Measurements from ENCODE around the gene NCR2. TPM values are rescaled to one million over a fixed set of nuclear protein-coding genes. Genes with fewer than 3 reads are reported as not detected.

The NCR2 gene
- total and polyA plus RNA-seq, 9 of the 15 experiments (the other 6 are each of a cell fraction or from before 2014, with no cell fraction given), result not detected

- TF ChIP-seq PRDM10 (IDR thresholded peaks at IDR 0.05; ENCODE audit: partially characterized antibody) (no peak), ZNF197 (CRISPR knock-in tag; IDR thresholded peaks at IDR 0.05; ENCODE audit: low read depth) (no peak), CBFA2T2 (conservative IDR thresholded peaks at IDR 0.05) (no peak), SMARCE1 (IDR thresholded peaks at IDR 0.05) (peak; percentile 35; the same call in 1 of the 2 replicates), KLF16 (IDR thresholded peaks at IDR 0.05) (peak; percentile 72), BRF1 (IDR thresholded peaks at IDR 0.05; ENCODE audit: borderline replicate concordance, extremely low read depth, insufficient read length) (no peak), ZNF232 (CRISPR knock-in tag; IDR thresholded peaks at IDR 0.05) (no peak), SIRT6 (IDR thresholded peaks at IDR 0.05; ENCODE audit: low read depth, low read length) (no peak), ZNF764 (CRISPR knock-in tag; IDR thresholded peaks at IDR 0.05; ENCODE audit: low read depth) (no peak), CHD4 (IDR thresholded peaks at IDR 0.05; ENCODE audit: insufficient read depth, insufficient replicate concordance, low read depth, low read length, poor library complexity, severe bottlenecking) (no peak), PHF20 (IDR thresholded peaks at IDR 0.05; ENCODE audit: partially characterized antibody) (no peak), HNRNPH1 (optimal IDR thresholded peaks at IDR 0.05; ENCODE audit: low read depth, low read length) (no peak), TCF7L2 (IDR thresholded peaks at IDR 0.05; ENCODE audit: low read depth, low read length) (no peak), ZNF316 (IDR thresholded peaks at IDR 0.05) (peak; percentile 51; the same call in 1 of the 2 replicates), CCNT2 (IDR thresholded peaks at IDR 0.05; ENCODE audit: borderline replicate concordance, extremely low read depth, insufficient read length, low read depth, low read length) (no peak), MEIS2 (IDR thresholded peaks at IDR 0.05; ENCODE audit: partially characterized antibody) (peak; percentile 84)
- TF ChIP-seq, protein P1, sequence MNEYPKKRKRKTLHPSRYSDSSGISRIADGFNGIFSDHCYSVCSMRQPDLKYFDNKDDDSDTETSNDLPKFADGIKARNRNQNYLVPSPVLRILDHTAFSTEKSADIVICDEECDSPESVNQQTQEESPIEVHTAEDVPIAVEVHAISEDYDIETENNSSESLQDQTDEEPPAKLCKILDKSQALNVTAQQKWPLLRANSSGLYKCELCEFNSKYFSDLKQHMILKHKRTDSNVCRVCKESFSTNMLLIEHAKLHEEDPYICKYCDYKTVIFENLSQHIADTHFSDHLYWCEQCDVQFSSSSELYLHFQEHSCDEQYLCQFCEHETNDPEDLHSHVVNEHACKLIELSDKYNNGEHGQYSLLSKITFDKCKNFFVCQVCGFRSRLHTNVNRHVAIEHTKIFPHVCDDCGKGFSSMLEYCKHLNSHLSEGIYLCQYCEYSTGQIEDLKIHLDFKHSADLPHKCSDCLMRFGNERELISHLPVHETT (CRISPR knock-in tag; conservative IDR thresholded peaks at IDR 0.05 in 1 of 2, IDR thresholded peaks at IDR 0.05 in 1 of 2), result no peak
- TF ChIP-seq, protein P2, sequence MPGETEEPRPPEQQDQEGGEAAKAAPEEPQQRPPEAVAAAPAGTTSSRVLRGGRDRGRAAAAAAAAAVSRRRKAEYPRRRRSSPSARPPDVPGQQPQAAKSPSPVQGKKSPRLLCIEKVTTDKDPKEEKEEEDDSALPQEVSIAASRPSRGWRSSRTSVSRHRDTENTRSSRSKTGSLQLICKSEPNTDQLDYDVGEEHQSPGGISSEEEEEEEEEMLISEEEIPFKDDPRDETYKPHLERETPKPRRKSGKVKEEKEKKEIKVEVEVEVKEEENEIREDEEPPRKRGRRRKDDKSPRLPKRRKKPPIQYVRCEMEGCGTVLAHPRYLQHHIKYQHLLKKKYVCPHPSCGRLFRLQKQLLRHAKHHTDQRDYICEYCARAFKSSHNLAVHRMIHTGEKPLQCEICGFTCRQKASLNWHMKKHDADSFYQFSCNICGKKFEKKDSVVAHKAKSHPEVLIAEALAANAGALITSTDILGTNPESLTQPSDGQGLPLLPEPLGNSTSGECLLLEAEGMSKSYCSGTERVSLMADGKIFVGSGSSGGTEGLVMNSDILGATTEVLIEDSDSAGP (CRISPR knock-in tag; IDR thresholded peaks at IDR 0.05), result no peak
- TF ChIP-seq, protein P3, sequence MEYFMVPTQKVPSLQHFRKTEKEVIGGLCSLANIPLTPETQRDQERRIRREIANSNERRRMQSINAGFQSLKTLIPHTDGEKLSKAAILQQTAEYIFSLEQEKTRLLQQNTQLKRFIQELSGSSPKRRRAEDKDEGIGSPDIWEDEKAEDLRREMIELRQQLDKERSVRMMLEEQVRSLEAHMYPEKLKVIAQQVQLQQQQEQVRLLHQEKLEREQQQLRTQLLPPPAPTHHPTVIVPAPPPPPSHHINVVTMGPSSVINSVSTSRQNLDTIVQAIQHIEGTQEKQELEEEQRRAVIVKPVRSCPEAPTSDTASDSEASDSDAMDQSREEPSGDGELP (CRISPR knock-in tag; IDR thresholded peaks at IDR 0.05; ENCODE audit: borderline replicate concordance), result peak; percentile 71; the same call in 1 of the 2 replicates
These were observed 16.5 kb upstream of the NCR2 start (continued) for GRCh38 chr6:41318654-41319565.
